Activated CD4-positive, alpha-beta T cell treated with anti-CD3 and anti-CD28 coated beads, Interleukin-2, amount 10 ng/mL, durations not matched to agents 7 days and 5 days (primary cell): ENCODE results near the gene TLE6. TPM values are rescaled to one million over a fixed set of nuclear protein-coding genes. Genes with fewer than 3 reads are reported as not detected.

ENCODE experiments used
- CTCF ChIA-PET: fragments of 350-600 bp; sonication (Branson Sonifier 250); formaldehyde crosslinking; loops from one replicate; lab custom pipeline; 2021; ENCODE audit warnings: antibody characterized with exemption; lab: Charles Lee
- POLR2A ChIA-PET: fragments of 350-600 bp; sonication (Branson Sonifier 250); formaldehyde crosslinking; loops from one replicate; lab custom pipeline; 2021; ENCODE audit warnings: antibody characterized with exemption; lab: Charles Lee
- DNase-seq: peaks from one replicate; pipeline ENCODE4 v3.0.0-alpha.2; 2020
- H3K27ac Mint-ChIP-seq: one replicate; pipeline ENCODE4 v1.8.0; 2021; ENCODE audit warnings: mild to moderate bottlenecking, moderate library complexity, mixed read lengths
- H3K27me3 Mint-ChIP-seq: one replicate; pipeline ENCODE4 v1.8.0; 2021; ENCODE audit warnings: mixed read lengths
- H3K36me3 Mint-ChIP-seq: one replicate; pipeline ENCODE4 v1.8.0; 2021; ENCODE audit warnings: low read depth, mixed read lengths
- H3K4me1 Mint-ChIP-seq: one replicate; pipeline ENCODE4 v1.8.0; 2021; ENCODE audit warnings: mixed read lengths
- H3K4me3 Mint-ChIP-seq: one replicate; pipeline ENCODE4 v1.8.0; 2021; ENCODE audit warnings: mild to moderate bottlenecking, moderate library complexity, mixed read lengths
- H3K9me3 Mint-ChIP-seq: one replicate; pipeline ENCODE4 v1.8.0; 2021; ENCODE audit warnings: mixed read lengths
- total RNA-seq, 2 experiments: library from RNA; stranded (reverse); gene quantifications; one replicate each; pipeline ENCODE4 v1.2.3, GENCODE V29; 2021

TLE6 gene
- total RNA-seq, 2 experiments from 2014 or later = 1.2 to 1.6 TPM

GRCh38 chr19:3026768-3027167 lies 49.4 kb downstream of the TLE6 start:
- Mint-ChIP-seq H3K36me3 (no peaks in the 10 kb centered on the region), H3K27me3 (peaks cover 44% of the 10 kb centered on the region), H3K27ac (no peak overlapping the region), H3K4me3 (no peak overlapping the region), H3K9me3 (no peaks in the 10 kb centered on the region), H3K4me1 (peaks cover 33% of the 10 kb centered on the region)
- CTCF ChIA-PET = interaction anchor here (0.7 to 0.8 kb wide), 2 partner anchors 9 to 30 kb away, joined by 3 read pairs; no protein-coding TSS in a partner anchor
- no peak for DNase-seq
- POLR2A ChIA-PET = no interaction called here

- no peaks in the 10 kb centered on the region for H3K36me3 Mint-ChIP-seq
- H3K27me3 Mint-ChIP-seq = peaks cover 48% of the 10 kb centered on the region
- no peak overlapping the region for H3K4me3 Mint-ChIP-seq
- ChIA-PET CTCF (interaction anchor here (0.7 to 0.8 kb wide), 2 partner anchors 8 to 31 kb away, joined by 3 read pairs; no protein-coding TSS in a partner anchor), POLR2A (no interaction called here)
- H3K4me1 Mint-ChIP-seq = peaks cover 33% of the 10 kb centered on the region
- H3K27ac Mint-ChIP-seq = no peak overlapping the region
- H3K9me3 Mint-ChIP-seq = no peaks in the 10 kb centered on the region
- no peak for DNase-seq
Measured at GRCh38 chr19:3027292-3027691, 49.9 kb downstream of the TLE6 start.

- Mint-ChIP-seq H3K4me3 (no peak overlapping the region), H3K9me3 (no peaks in the 10 kb centered on the region), H3K27ac (no peak overlapping the region), H3K27me3 (peaks cover 54% of the 10 kb centered on the region), H3K4me1 (peaks cover 29% of the 10 kb centered on the region), H3K36me3 (no peaks in the 10 kb centered on the region)
- no peak for DNase-seq
- POLR2A ChIA-PET = no interaction called here
- CTCF ChIA-PET = no interaction called here
Measured at GRCh38 chr19:3027981-3028304, 50.6 kb downstream of the TLE6 start.

DNA sequence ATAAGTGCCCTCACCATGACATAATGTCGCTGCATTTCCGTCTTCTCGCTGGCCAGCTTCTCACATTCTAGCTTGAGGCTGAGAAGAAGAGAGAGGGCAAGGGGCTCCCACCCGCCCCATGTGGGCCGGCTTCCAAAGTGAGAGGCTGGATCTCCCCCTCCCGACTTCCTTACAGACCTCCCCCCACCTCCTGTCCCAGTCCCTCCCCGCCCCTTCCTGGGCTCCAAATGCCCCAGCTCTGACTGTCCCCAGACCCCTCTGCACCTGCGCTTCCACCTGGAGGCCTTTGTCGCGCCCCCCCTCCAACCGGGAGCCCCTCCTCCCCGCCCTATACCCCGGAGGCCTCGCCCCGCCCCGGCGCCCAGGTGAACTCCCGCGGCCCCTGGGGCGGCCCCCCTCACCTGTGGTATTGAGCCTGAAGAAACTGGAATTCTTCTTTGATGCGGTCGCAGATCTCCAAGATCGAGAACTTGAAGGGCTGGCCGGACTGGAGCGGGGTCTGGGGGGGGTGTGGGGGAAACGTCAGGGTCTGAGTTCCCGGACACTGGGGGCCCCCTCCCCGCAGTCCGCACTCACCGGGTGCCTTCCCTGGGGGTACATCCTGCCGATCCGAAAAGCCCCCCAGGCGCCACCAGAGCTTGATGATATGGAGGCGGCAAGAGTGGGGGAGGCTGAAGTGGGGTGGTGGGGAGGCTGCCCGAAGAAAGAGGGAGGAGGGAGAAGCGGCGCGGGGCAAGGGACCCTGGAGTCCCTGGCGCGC lies 51.1 kb downstream of the TLE6 start:
- Mint-ChIP-seq H3K4me3 (peak overlapping the region; percentile 50), H3K4me1 (peaks cover 25% of the 10 kb centered on the region), H3K36me3 (no peaks in the 10 kb centered on the region), H3K9me3 (no peaks in the 10 kb centered on the region), H3K27ac (no peak overlapping the region), H3K27me3 (peaks cover 55% of the 10 kb centered on the region)
- POLR2A ChIA-PET = no interaction called here
- DNase-seq = no peak
- CTCF ChIA-PET = no interaction called here

GRCh38 chr19:3029065-3029923 lies 51.9 kb downstream of the TLE6 start, which contains the start of gene TLE2:
Gene TLE2, minus strand, starts transcription at chr19:3029280. Its CDS starts 376 bp downstream, at chr19:3028904.
- CTCF ChIA-PET = no interaction called here
- peaks cover 22% of the 10 kb centered on the region for H3K4me1 Mint-ChIP-seq
- no peaks in the 10 kb centered on the region for H3K36me3 Mint-ChIP-seq
- H3K27ac Mint-ChIP-seq = no peak within 1 kb of the TSS
- H3K27me3 Mint-ChIP-seq = peaks cover 59% of the 10 kb centered on the region
- no peaks in the 10 kb centered on the region for H3K9me3 Mint-ChIP-seq
- POLR2A ChIA-PET = no interaction called here
- peak within 1 kb of the TSS; percentile 51 for H3K4me3 Mint-ChIP-seq
- DNase-seq = no peak

DNA sequence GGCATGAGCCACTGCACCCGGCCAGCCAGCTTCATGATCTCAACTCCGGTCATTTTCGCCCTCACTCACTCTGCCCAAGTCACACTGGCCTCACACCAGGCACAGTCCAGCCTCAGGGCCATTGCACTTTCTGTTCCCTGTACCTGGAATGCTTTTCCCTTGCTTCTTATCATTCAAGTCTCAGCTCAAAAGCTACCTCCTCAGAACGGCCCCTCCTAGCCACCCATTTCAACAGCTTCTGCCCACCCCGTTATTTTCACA lies 54.2 kb downstream of the TLE6 start:
- DNase-seq = no peak
- peaks cover 25% of the 10 kb centered on the region for H3K4me1 Mint-ChIP-seq
- H3K4me3 Mint-ChIP-seq = no peak overlapping the region
- ChIA-PET POLR2A (no interaction called here), CTCF (no interaction called here)
- no peaks in the 10 kb centered on the region for H3K36me3 Mint-ChIP-seq
- no peak overlapping the region for H3K27ac Mint-ChIP-seq
- H3K27me3 Mint-ChIP-seq = peaks cover 53% of the 10 kb centered on the region
- no peaks in the 10 kb centered on the region for H3K9me3 Mint-ChIP-seq

DNA sequence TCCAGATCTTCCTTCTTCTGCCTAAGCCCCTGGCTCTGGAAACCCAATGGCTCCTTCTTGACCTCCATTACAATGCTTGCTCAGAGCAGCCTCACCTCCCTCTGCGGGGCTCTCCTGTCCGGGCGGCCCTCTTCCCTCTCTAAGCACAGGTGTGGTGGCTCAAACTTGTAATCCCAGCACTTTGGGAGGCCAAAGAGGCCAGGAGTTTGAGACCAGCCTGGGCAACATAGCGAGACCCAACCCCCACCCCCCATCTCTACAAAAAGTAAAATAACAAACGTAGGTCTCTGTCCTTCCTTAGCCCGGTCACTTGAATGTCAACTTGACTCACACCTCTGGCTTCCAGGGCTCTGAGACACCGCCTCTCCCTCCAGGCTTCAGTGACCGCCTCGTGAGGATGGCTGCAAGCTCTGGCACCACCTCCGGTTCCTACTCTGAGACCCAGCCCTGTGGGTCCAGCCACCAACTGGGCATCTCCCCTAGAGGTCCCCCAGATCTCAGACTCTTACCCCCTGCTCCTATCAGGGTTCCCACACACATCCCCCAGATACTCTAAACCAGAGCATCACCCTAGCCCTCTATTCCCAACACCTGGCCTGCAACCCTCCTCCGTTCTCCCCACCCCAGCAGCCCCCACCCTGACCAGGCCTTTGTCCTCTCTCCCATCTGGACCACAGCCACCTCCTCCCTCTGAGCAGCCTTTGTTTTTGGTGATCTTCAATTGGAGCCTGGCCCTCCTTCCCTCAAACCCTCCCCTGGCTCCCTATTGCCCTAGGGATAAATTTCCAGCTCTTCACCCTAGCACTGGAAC lies 56.4 kb downstream of the TLE6 start:
- H3K27ac Mint-ChIP-seq = peak overlapping the region; percentile 4
- H3K36me3 Mint-ChIP-seq = no peaks in the 10 kb centered on the region
- H3K4me3 Mint-ChIP-seq = peak overlapping the region; percentile 29
- no peak for DNase-seq
- ChIA-PET CTCF (no interaction called here), POLR2A (no interaction called here)
- peaks cover 41% of the 10 kb centered on the region for H3K27me3 Mint-ChIP-seq
- H3K4me1 Mint-ChIP-seq = peaks cover 26% of the 10 kb centered on the region
- H3K9me3 Mint-ChIP-seq = no peaks in the 10 kb centered on the region

DNA sequence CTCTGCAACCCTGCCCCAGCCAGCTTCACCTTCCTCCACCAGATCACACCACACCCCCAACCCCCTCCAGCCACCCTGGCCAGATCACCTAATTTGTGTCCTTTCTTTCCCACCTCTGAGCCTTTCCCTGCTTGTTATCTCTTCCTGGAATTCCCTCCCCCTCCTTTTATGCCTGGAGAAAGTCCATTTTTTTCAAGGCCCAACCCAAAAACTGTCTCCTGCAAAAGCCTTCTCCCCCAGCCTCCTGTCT lies 57.0 kb downstream of the TLE6 start:
- ChIA-PET CTCF (interaction anchor here (0.6 kb wide), 1 partner anchor 16 kb away, joined by 3 read pairs; no protein-coding TSS in a partner anchor), POLR2A (no interaction called here)
- peaks cover 41% of the 10 kb centered on the region for H3K27me3 Mint-ChIP-seq
- H3K4me3 Mint-ChIP-seq = peak overlapping the region; percentile 29
- no peak for DNase-seq
- H3K4me1 Mint-ChIP-seq = peaks cover 25% of the 10 kb centered on the region
- no peaks in the 10 kb centered on the region for H3K36me3 Mint-ChIP-seq
- no peak overlapping the region for H3K27ac Mint-ChIP-seq
- H3K9me3 Mint-ChIP-seq = no peaks in the 10 kb centered on the region

DNA sequence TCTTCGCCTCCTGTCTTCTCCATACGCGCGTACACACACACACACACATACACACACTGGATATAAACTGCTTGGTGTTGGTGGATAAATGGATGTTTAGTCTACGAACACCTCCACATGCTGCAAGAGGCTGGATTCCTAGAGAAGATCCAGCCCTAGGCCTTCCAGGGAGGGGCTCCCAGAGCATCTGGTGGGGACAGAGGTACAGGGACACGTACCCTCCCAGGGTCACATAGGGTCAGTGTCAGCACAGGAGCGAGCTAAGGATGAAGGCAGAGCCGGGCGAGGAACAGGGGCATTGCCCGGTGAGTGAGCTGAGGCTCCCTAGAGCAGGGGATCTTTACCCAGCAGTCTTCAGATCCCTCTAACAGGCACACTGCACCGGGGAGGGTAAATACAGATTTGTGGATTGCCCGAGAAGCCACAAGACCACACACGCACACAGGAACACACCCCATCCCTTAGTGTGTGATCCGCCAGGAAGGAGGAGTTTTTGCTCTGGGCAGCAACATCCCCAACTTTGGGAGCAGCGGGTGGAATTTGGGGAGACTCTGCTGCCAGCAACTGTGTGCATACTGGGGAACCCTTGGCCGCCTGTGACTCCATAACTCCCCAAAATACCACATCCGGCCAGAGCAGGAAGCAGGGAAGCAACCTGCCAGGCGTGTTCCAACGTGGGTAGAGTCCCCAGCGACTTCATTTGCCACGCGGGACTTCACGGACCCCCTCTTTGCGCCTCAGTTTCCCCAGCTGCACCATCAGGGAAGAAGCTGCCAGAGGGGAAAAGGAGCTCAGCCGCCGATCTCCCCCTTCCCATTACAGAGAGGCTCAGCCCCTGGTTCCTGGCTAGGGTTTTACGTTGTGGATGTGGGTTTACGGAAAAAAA lies 57.5 kb downstream of the TLE6 start:
- Mint-ChIP-seq H3K27me3 (peaks cover 36% of the 10 kb centered on the region), H3K27ac (peak overlapping the region; percentile 97), H3K4me1 (peaks cover 21% of the 10 kb centered on the region), H3K36me3 (no peaks in the 10 kb centered on the region), H3K4me3 (peak overlapping the region; percentile 79), H3K9me3 (no peaks in the 10 kb centered on the region)
- ChIA-PET POLR2A (interaction anchor here (0.7 to 1.2 kb wide), 2 partner anchors 10 to 57 kb away, joined by 3 to 4 read pairs; partner anchors contain the start of gene TLE6), CTCF (interaction anchor here (0.6 to 2.9 kb wide), 8 partner anchors 8 to 84 kb away, joined by 3 to 21 read pairs (median 4); no protein-coding TSS in a partner anchor)
- DNase-seq = peak; percentile 68

DNA sequence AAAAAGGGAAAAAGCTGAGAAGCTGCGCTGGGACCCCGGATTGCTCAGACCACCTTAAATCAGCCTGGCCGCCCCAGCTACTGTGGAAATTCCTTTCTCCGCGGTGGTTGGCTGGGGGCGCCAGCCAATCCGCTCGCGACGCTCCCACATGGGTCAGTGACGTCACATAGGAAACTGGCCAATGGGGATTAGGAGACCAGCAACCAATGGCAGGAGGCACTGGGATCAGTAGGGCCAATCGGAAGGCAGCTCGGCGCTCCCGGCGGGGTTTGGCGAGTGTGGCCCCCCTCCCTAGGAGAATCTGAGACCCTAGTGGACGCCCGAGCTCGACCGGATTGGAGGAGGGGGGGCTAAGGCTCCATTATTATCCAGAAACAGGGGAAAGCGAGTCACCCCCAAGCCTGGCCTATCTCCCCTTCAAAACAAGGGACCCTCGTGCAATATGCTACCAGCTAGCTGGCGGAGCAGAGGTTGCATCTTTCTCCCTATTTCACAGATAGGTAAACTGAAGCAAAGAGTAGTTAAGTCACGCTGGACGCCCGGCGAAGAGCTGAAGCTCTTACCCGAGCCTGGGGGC lies 58.3 kb downstream of the TLE6 start:
- Mint-ChIP-seq H3K27ac (peak overlapping the region; percentile 97), H3K36me3 (no peaks in the 10 kb centered on the region), H3K4me3 (peak overlapping the region; percentile 79), H3K27me3 (peaks cover 29% of the 10 kb centered on the region), H3K4me1 (peaks cover 21% of the 10 kb centered on the region), H3K9me3 (no peaks in the 10 kb centered on the region)
- ChIA-PET CTCF (interaction anchor here (0.9 to 3.2 kb wide), 9 partner anchors 8 to 215 kb away, joined by 3 to 21 read pairs (median 5); no protein-coding TSS in a partner anchor), POLR2A (interaction anchor here (0.5 to 1.2 kb wide), 3 partner anchors 11 to 72 kb away, joined by 3 to 4 read pairs (median 3); partner anchors contain the start of gene TLE6)
- DNase-seq = peak; percentile 97

DNA sequence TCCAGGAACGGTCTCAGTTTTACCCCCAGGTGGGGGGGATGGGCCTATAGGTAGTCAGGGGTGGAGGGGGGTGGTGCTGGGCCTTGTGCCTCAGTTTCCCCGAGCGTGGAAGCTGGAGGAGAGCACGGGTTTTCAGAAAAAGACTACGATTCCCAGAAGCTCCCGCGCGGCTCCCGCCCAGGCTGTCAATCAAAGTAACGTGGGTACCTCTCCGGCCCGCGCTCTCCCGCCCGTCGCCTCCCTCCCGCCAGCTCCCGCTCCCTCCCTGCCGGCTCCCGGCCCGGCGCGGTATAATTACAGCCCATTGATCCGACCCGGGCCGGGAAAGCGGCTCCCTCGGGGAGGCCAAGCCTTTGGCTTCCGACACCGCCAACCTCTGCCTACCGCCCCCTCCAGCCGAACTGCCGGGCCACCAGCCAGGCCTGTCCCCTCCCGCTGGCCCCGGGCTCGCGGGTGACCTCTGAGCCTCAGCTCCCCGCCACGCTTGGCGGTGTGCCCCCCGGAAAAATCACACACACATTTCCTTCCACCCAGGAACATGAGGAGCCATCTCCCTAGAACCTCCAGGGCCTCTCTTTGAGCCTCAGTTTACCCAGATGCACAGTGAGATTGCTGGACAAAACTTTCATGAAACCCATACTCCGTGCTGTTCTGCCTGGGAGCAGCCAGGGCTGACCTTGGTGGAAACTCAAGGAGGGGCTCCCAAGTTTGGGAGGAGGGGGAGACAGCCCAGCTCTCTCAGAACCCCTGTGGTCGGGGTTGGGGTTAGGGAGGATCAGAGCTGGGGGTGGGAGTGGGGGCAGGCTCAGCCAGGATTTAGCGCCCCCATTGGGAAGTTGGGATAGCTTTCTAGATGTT lies 59.0 kb downstream of the TLE6 start:
- Mint-ChIP-seq H3K36me3 (no peaks in the 10 kb centered on the region), H3K27ac (peak overlapping the region; percentile 97)

More for the DNA sequence above, 59.0 kb downstream of the TLE6 start:
- no peaks in the 10 kb centered on the region for H3K9me3 Mint-ChIP-seq
- CTCF ChIA-PET = interaction anchor here (0.7 to 3.2 kb wide), 11 partner anchors 9 to 269 kb away, joined by 3 to 21 read pairs (median 4); no protein-coding TSS in a partner anchor
- POLR2A ChIA-PET = interaction anchor here (0.5 to 1.2 kb wide), 3 partner anchors 17 to 73 kb away, joined by 3 read pairs; partner anchors contain the start of gene TLE6
- peaks cover 21% of the 10 kb centered on the region for H3K4me1 Mint-ChIP-seq
- DNase-seq = peak; percentile 85
- H3K27me3 Mint-ChIP-seq = peaks cover 23% of the 10 kb centered on the region
- peak overlapping the region; percentile 79 for H3K4me3 Mint-ChIP-seq
